H1 (cell line): ENCODE data around the gene TNFRSF18. TPM values are rescaled to one million over a fixed set of nuclear protein-coding genes. Genes with fewer than 3 reads are reported as not detected.

ENCODE experiments used
- CTCF ChIA-PET: fragments of 300-600 bp; sonication (Branson Sonifier 250); formaldehyde crosslinking; loops from one replicate; lab custom pipeline; 2021; ENCODE audit not compliant: partially characterized antibody; lab: Charles Lee
- POLR2A ChIA-PET: fragments of 300-600 bp; sonication (Branson Sonifier 250); formaldehyde crosslinking; loops from one replicate; lab custom pipeline; 2021; ENCODE audit warnings: inconsistent platforms; ENCODE audit not compliant: partially characterized antibody; lab: Charles Lee
- DNase-seq, 2 experiments: peaks; one replicate each; pipeline versions ENCODE4 v3.0.0 to v3.0.0-alpha.2; 2010 to 2022; ENCODE audit warnings: low spot score in 2 of 2, low read depth in 1 of 2, mixed read lengths in 1 of 2
- FAIRE-seq: peaks from 2 replicates; lab custom pipeline; 2011; peaks lifted over from hg19 to GRCh38; lab: Jason Lieb, UNC
- H2AFZ ChIP-seq: 2 replicates; pipeline ENCODE4 v1.8.1; 2012; ENCODE audit warnings: low read length, inconsistent platforms
- H2AK5ac ChIP-seq: 2 replicates; pipeline ENCODE4 v1.6.1; 2013; ENCODE audit warnings: low read depth, low read length
- H2BK120ac ChIP-seq: replicated peaks from 2 replicates; pipeline ENCODE3; 2013; ENCODE audit warnings: low read depth, low read length, inconsistent platforms
- H2BK12ac ChIP-seq: 2 replicates; pipeline ENCODE4 v1.6.1; 2013; ENCODE audit warnings: low read depth, low read length
- H2BK15ac ChIP-seq: 2 replicates; pipeline ENCODE4 v1.6.1; 2013; ENCODE audit warnings: low read length
- H2BK20ac ChIP-seq: 2 replicates; pipeline ENCODE4 v1.6.1; 2013; ENCODE audit warnings: low read length
- H2BK5ac ChIP-seq: 2 replicates; pipeline ENCODE4 v1.6.1; 2013; ENCODE audit warnings: low read depth, low read length
- H3K14ac ChIP-seq: 2 replicates; pipeline ENCODE4 v1.6.1; 2013; ENCODE audit warnings: inconsistent platforms; ENCODE audit not compliant: insufficient read length
- H3K18ac ChIP-seq: 2 replicates; pipeline ENCODE4 v1.6.1; 2013; ENCODE audit warnings: low read length; ENCODE audit errors: extremely low read depth
- H3K23ac ChIP-seq: 2 replicates; pipeline ENCODE4 v1.6.1; 2013; ENCODE audit warnings: inconsistent platforms; ENCODE audit not compliant: insufficient read length
- H3K23me2 ChIP-seq: 2 replicates; pipeline ENCODE4 v1.6.1; 2013; ENCODE audit warnings: low read depth, low read length
- H3K27ac ChIP-seq: 2 replicates; pipeline ENCODE4 v1.6.1; 2011; ENCODE audit warnings: low read depth, low read length, inconsistent platforms
- H3K27me3 ChIP-seq, 4 experiments: replicated peaks in 1 of 4; 1 replicate in 1 of 4; 2 replicates in 3 of 4; pipeline versions ENCODE4 v1.6.1 to v1.8.1; 2011 to 2013; ENCODE audit warnings: low read length in 3 of 4, mild to moderate bottlenecking in 3 of 4, inconsistent platforms in 2 of 4, mixed read lengths in 2 of 4, moderate library complexity in 1 of 4; ENCODE audit not compliant: control insufficient read depth in 3 of 4, insufficient read depth in 3 of 4; ENCODE audit errors: extremely low read depth in 1 of 4
- H3K36me3 ChIP-seq, 4 experiments: 2 replicates each; pipeline versions ENCODE4 v1.6.1 to v1.8.1; 2011 to 2013; ENCODE audit warnings: mild to moderate bottlenecking in 4 of 4, low read length in 3 of 4, moderate library complexity in 2 of 4, control low read depth in 1 of 4, inconsistent platforms in 1 of 4; ENCODE audit not compliant: insufficient read depth in 4 of 4, control insufficient read depth in 2 of 4
- H3K4ac ChIP-seq: replicated peaks from 2 replicates; pipeline ENCODE3; 2013; ENCODE audit warnings: low read length, low read depth, mixed read lengths, inconsistent platforms; ENCODE audit not compliant: insufficient read length
- H3K4me1 ChIP-seq, 4 experiments: replicated peaks in 1 of 4; 1 replicate in 1 of 4; 2 replicates in 3 of 4; pipeline versions ENCODE4 v1.6.1 to v1.8.1; 2011 to 2013; ENCODE audit warnings: low read length in 3 of 4, inconsistent platforms in 2 of 4, mixed read lengths in 1 of 4; ENCODE audit not compliant: insufficient read depth in 4 of 4, control insufficient read depth in 3 of 4
- H3K4me2 ChIP-seq, 2 experiments: 2 replicates each; pipeline versions ENCODE4 v1.6.1 to v1.8.1; 2011 to 2013; ENCODE audit warnings: low read depth in 2 of 2, low read length in 2 of 2, control low read depth in 1 of 2, inconsistent platforms in 1 of 2, mild to moderate bottlenecking in 1 of 2; ENCODE audit not compliant: insufficient read depth in 1 of 2
- H3K4me3 ChIP-seq, 4 experiments: fragments of 200-600, 300-600 bp in 1 of 4; sonication (generic), shearing (Covaris generic), sonication (Bioruptor Twin) in 1 of 4; 2 replicates each; pipeline versions ENCODE4 v1.5.1 to v1.8.1; 2011 to 2016; ENCODE audit warnings: low read length in 4 of 4, low read depth in 3 of 4, control low read depth in 2 of 4, inconsistent platforms in 2 of 4, mild to moderate bottlenecking in 2 of 4, mixed read lengths in 1 of 4, moderate library complexity in 1 of 4; ENCODE audit not compliant: insufficient read depth in 2 of 4; ENCODE audit errors: extremely low read depth in 1 of 4
- H3K56ac ChIP-seq: replicated peaks from 2 replicates; pipeline ENCODE3; 2013; ENCODE audit warnings: low read depth, mild to moderate bottlenecking, mixed read lengths, low read length, inconsistent platforms; ENCODE audit not compliant: insufficient read length
- H3K79me1 ChIP-seq: 2 replicates; pipeline ENCODE4 v1.6.1; 2013; ENCODE audit warnings: low read depth, low read length, control low read depth
- H3K79me2 ChIP-seq, 2 experiments: 2 replicates each; pipeline versions ENCODE4 v1.6.1 to v1.8.1; 2012 to 2013; ENCODE audit warnings: low read length in 2 of 2, mild to moderate bottlenecking in 2 of 2, inconsistent platforms in 1 of 2; ENCODE audit not compliant: insufficient read depth in 2 of 2, control insufficient read depth in 1 of 2
- H3K9ac ChIP-seq, 4 experiments: replicated peaks in 1 of 4; 1 replicate in 1 of 4; 2 replicates in 3 of 4; pipeline versions ENCODE4 v1.6.1 to v1.8.1; 2011 to 2013; ENCODE audit warnings: low read depth in 3 of 4, low read length in 3 of 4, control low read depth in 2 of 4, mild to moderate bottlenecking in 2 of 4, moderate library complexity in 2 of 4, inconsistent platforms in 1 of 4; ENCODE audit errors: extremely low read depth in 1 of 4
- H3K9me3 ChIP-seq, 2 experiments: 2 replicates each; pipeline versions ENCODE4 v1.6.1 to v1.8.1; 2012 to 2013; ENCODE audit warnings: mild to moderate bottlenecking in 2 of 2, moderate library complexity in 2 of 2, control low read depth in 1 of 2, inconsistent platforms in 1 of 2, low read depth in 1 of 2, low read length in 1 of 2, mixed read lengths in 1 of 2; ENCODE audit not compliant: insufficient read depth in 2 of 2
- H4K20me1 ChIP-seq, 2 experiments: replicated peaks in 1 of 2; 2 replicates each; pipeline versions ENCODE3 to v1.8.1; 2011 to 2013; ENCODE audit warnings: inconsistent platforms in 2 of 2, low read length in 2 of 2, mild to moderate bottlenecking in 1 of 2; ENCODE audit not compliant: insufficient read depth in 2 of 2, control insufficient read depth in 1 of 2
- H4K5ac ChIP-seq: 2 replicates; pipeline ENCODE4 v1.6.1; 2013; ENCODE audit warnings: low read length, low read depth, mixed read lengths, inconsistent platforms; ENCODE audit not compliant: insufficient read length
- H4K8ac ChIP-seq: 2 replicates; pipeline ENCODE4 v1.8.0; 2013; ENCODE audit warnings: mild to moderate bottlenecking, moderate library complexity, low read length, inconsistent platforms; ENCODE audit not compliant: insufficient read depth; ENCODE audit errors: extremely low read depth
- H4K91ac ChIP-seq: replicated peaks from 2 replicates; pipeline ENCODE3; 2013; ENCODE audit warnings: low read length, mixed read lengths, inconsistent platforms; ENCODE audit not compliant: insufficient read length
- ASH2L ChIP-seq: fragments of 200-600, 300-600 bp; sonication (generic); IDR thresholded peaks from one replicate; pipeline ENCODE4 v1.7.1; 2017; ENCODE audit warnings: low read length
- E2F6 ChIP-seq: IDR thresholded peaks from 2 replicates; pipeline ENCODE4 v1.6.1; 2012; ENCODE audit warnings: inconsistent platforms
- EP300 ChIP-seq, 2 experiments: IDR thresholded peaks; 1 replicate in 1 of 2; 2 replicates in 1 of 2; pipeline ENCODE4 v1.6.1; 2011 to 2012; ENCODE audit warnings: low read depth in 2 of 2, low read length in 2 of 2, mild to moderate bottlenecking in 2 of 2, borderline replicate concordance in 1 of 2, inconsistent platforms in 1 of 2, moderate library complexity in 1 of 2
- GABPA ChIP-seq: IDR thresholded peaks from 2 replicates; pipeline ENCODE4 v1.6.1; 2011; ENCODE audit warnings: mild to moderate bottlenecking, low read length, moderate library complexity, borderline replicate concordance; ENCODE audit not compliant: insufficient read depth
- USF2 ChIP-seq: IDR thresholded peaks from 2 replicates; pipeline ENCODE4 v1.6.1; 2011; ENCODE audit warnings: low read length, improper control_type of control experiment
- WGBS, 2 experiments: shearing (Covaris generic) in 1 of 2; methylation state at CpG; one replicate each; pipeline versions ENCODE4 v1.1.6 to v1.1.7; 2013 to 2015; ENCODE audit warnings: low lambda C conversion rate in 2 of 2, mixed read lengths in 2 of 2, inconsistent platforms in 1 of 2, low coverage in 1 of 2, missing lambda C conversion rate in 1 of 2; ENCODE audit not compliant: insufficient replicate concordance in 2 of 2, insufficient coverage in 1 of 2, insufficient read length in 1 of 2; ENCODE audit errors: extremely low coverage in 1 of 2, missing lambda C conversion rate in 1 of 2; 5-methylcytosine and 5-hydroxymethylcytosine counted together
- polyA plus RNA-seq, 7 experiments: library from polyadenylated mRNA; depleted of rRNA in 3 of 7; stranded (reverse) in 5 of 7; unstranded in 2 of 7; fragments of >200 nt in 5 of 7; fragments of 200-250 nt in 2 of 7; gene quantifications; 1 replicate in 5 of 7; 2 replicates in 1 of 7; 4 replicates in 1 of 7; pipeline versions ENCODE4 v1.2.1 to v1.2.3, GENCODE V29; 2011 to 2013; ENCODE audit warnings: missing spikeins in 2 of 7, mixed read lengths in 2 of 7
- total RNA-seq: library from RNA; stranded (reverse); fragmentation: NEBNext Ultra II Directional; extraction: Animal tissue kit (Norgen Biotek cat#: 25700); gene quantifications from 2 replicates; pipeline ENCODE4 v1.2.1, GENCODE V29; 2021

TNFRSF18 gene
- total and polyA plus RNA-seq, 2 of the 8 experiments (the other 6 are each of a cell fraction or from before 2014, with no cell fraction given) = 1.5 to 2.5 TPM

GRCh38 chr1:1173061-1173792 lies 33.2 kb downstream of the TNFRSF18 start:
- ChIA-PET POLR2A (interaction anchor here (0.7 to 2.5 kb wide), 4 partner anchors 9 to 56 kb away, joined by 3 to 15 read pairs (median 3); no protein-coding TSS in a partner anchor), CTCF (interaction anchor here (0.8 to 2.0 kb wide), 7 partner anchors 15 to 119 kb away, joined by 3 to 8 read pairs (median 4); no protein-coding TSS in a partner anchor)
- Histone ChIP-seq H3K18ac (peak overlapping the region; percentile 60; the same call in 1 of the 2 replicates), H2BK15ac (peak overlapping the region; percentile 81; the same call in 1 of the 2 replicates), H4K20me1 (peaks cover 0 to 4% of the 10 kb centered on the region in 2 experiments), H3K14ac (no peak overlapping the region), H3K23me2 (peaks cover 3% of the 10 kb centered on the region; the same call in 1 of the 2 replicates), H3K9me3 (peaks cover 4 to 5% of the 10 kb centered on the region in 2 experiments; a peak in 1 of 4 replicates), H2BK20ac (no peak overlapping the region), H2AK5ac (no peak overlapping the region; the same call in 1 of the 2 replicates), H4K8ac (peak overlapping the region; percentile 74; the same call in 1 of the 2 replicates), H2AFZ (no peak overlapping the region), H3K4me1 (peaks cover 4 to 28% (median 20%) of the 10 kb centered on the region in 4 experiments), H3K4ac (peak overlapping the region; percentile 94), H3K27ac (no peak overlapping the region), H4K91ac (peak overlapping the region; percentile 55), H3K23ac (no peak overlapping the region), H3K79me2 (no peaks in the 10 kb centered on the region), H2BK5ac (no peak overlapping the region), H3K36me3 (no peaks in the 10 kb centered on the region), H2BK120ac (no peak overlapping the region), H4K5ac (no peak overlapping the region), H3K4me2 (peak overlapping the region; percentile 40 to 69; a peak in 3 of 4 replicates), H3K56ac (no peak overlapping the region), H3K79me1 (no peaks in the 10 kb centered on the region), H3K27me3 (peaks cover 0 to 10% (median 6%) of the 10 kb centered on the region in 4 experiments; a peak in 4 of 7 replicates), H3K9ac (0 out of 7 replicates have a peak overlapping the region, but pooled peaks of 1 of the 4 experiments have one; percentile 2), H2BK12ac (peak overlapping the region; percentile 60; the same call in 1 of the 2 replicates), H3K4me3 (peak overlapping the region in 3 of 4 experiments; percentile 3 to 50 (median 4); a peak in 3 of 8 replicates)
- DNase-seq (no peak), FAIRE-seq (no peak)
- 68% methylated on average over 30 of the region's 32 CpGs; no CpG with 5 or more reads in 1 of the 2 experiments for WGBS, 2 experiments
- TF ChIP-seq GABPA (no peak), USF2 (no peak), EP300 (IDR thresholded peaks at IDR 0.05; ENCODE audit: borderline replicate concordance in 1 of 2, low read depth in 2 of 2, low read length in 2 of 2) (no peak), ASH2L (no peak), E2F6 (0 out of 2 replicates have a peak, but pooled peaks have one; percentile 3)
